K562 (cell line): ENCODE data around the gene EEF1A2. TPM values are rescaled to one million over a fixed set of nuclear protein-coding genes. Genes with fewer than 3 reads are reported as not detected.

ENCODE experiments used
- ESRRA ChIP-seq: fragments of 450-650 bp; IDR thresholded peaks from 2 replicates; pipeline ENCODE4 v1.6.1; 2014; ENCODE audit warnings: low read depth, mild to moderate bottlenecking, moderate library complexity, borderline replicate concordance
- MAFG ChIP-seq: fragments of 450-650 bp; conservative IDR thresholded peaks from 2 replicates; pipeline ENCODE4 v1.6.1; 2016; ENCODE audit warnings: missing genetic modification characterization, missing compliant biosample characterization
- ZNF431 ChIP-seq: sonication (generic); formaldehyde crosslinking; IDR thresholded peaks from 2 replicates; pipeline ENCODE4 v1.8.0; 2022; ENCODE audit warnings: mild to moderate bottlenecking, missing genetic modification reagents
- ZNF584 ChIP-seq: fragments of 200-800 bp; sonication (Bioruptor generic); IDR thresholded peaks from 2 replicates; pipeline ENCODE4 v1.6.1; 2016; ENCODE audit warnings: low read depth, mild to moderate bottlenecking, missing genetic modification characterization, missing compliant biosample characterization
- polyA plus RNA-seq, 8 experiments: library from polyadenylated mRNA; depleted of rRNA in 4 of 8; stranded (reverse) in 5 of 8; unstranded in 3 of 8; fragments of >200 nt; fragmentation: Nextera tagmentation in 2 of 8; fragmentation: Illumina TruSeq in 1 of 8; extraction: Ambion mirVana in 2 of 8; extraction: Trizol in 1 of 8; gene quantifications; 2 replicates each; pipeline versions ENCODE4 v1.2.1 to v1.2.3, GENCODE V29; 2011 to 2014; ENCODE audit warnings: inconsistent platforms in 1 of 8, missing spikeins in 1 of 8
- total RNA-seq, 7 experiments: library from RNA; depleted of rRNA in 6 of 7; stranded (reverse); fragments of >200 nt in 6 of 7; fragmentation: Illumina TruSeq in 2 of 7; extraction: Trizol in 2 of 7; gene quantifications; 2 replicates each; pipeline versions ENCODE4 v1.2.1 to v1.2.3, GENCODE V29; 2011 to 2021; ENCODE audit warnings: low replicate concordance in 1 of 7
- TF ChIP-seq, protein P1 (sequence below): fragments of 250-450 bp; sonication (Bioruptor Pico); IDR thresholded peaks from 2 replicates; pipeline ENCODE4 v1.4.0; 2020

EEF1A2 gene
- total and polyA plus RNA-seq, 9 of the 15 experiments (the other 6 are each of a cell fraction or from before 2014, with no cell fraction given) = 0.04 to 29.6 (median 11.5) TPM

DNA sequence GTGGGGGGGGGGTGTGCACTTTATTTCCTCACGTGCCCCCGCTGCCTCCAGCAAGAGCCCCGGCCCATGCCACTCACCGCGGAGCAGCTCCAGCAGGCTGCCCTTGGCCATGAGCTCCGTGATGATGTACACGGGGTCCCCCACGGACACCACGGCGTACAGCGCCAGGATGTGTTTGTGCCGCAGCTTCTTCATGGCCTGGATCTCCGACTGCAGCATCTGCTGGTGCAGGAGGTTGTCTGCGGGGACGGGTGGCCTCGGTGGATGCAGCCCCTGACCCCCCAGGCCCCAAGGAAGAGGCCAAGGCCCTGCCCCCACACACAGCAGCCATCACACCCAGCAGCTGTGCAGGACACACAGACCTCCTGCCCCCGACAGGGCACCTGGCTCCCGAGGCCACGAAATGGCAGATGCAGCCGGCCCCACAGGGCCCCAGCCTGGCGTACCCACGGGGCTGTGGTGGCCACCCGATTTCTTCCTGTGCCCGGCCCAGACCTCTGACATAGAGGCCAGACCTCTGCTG lies 33.6 kb upstream of the EEF1A2 start (continued):
- TF ChIP-seq, protein P1, sequence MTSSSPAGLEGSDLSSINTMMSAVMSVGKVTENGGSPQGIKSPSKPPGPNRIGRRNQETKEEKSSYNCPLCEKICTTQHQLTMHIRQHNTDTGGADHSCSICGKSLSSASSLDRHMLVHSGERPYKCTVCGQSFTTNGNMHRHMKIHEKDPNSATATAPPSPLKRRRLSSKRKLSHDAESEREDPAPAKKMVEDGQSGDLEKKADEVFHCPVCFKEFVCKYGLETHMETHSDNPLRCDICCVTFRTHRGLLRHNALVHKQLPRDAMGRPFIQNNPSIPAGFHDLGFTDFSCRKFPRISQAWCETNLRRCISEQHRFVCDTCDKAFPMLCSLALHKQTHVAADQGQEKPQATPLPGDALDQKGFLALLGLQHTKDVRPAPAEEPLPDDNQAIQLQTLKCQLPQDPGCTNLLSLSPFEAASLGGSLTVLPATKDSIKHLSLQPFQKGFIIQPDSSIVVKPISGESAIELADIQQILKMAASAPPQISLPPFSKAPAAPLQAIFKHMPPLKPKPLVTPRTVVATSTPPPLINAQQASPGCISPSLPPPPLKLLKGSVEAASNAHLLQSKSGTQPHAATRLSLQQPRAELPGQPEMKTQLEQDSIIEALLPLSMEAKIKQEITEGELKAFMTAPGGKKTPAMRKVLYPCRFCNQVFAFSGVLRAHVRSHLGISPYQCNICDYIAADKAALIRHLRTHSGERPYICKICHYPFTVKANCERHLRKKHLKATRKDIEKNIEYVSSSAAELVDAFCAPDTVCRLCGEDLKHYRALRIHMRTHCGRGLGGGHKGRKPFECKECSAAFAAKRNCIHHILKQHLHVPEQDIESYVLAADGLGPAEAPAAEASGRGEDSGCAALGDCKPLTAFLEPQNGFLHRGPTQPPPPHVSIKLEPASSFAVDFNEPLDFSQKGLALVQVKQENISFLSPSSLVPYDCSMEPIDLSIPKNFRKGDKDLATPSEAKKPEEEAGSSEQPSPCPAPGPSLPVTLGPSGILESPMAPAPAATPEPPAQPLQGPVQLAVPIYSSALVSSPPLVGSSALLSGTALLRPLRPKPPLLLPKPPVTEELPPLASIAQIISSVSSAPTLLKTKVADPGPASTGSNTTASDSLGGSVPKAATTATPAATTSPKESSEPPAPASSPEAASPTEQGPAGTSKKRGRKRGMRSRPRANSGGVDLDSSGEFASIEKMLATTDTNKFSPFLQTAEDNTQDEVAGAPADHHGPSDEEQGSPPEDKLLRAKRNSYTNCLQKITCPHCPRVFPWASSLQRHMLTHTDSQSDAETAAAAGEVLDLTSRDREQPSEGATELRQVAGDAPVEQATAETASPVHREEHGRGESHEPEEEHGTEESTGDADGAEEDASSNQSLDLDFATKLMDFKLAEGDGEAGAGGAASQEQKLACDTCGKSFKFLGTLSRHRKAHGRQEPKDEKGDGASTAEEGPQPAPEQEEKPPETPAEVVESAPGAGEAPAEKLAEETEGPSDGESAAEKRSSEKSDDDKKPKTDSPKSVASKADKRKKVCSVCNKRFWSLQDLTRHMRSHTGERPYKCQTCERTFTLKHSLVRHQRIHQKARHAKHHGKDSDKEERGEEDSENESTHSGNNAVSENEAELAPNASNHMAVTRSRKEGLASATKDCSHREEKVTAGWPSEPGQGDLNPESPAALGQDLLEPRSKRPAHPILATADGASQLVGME (CRISPR knock-in tag) = no peak
- TF ChIP-seq ESRRA (no peak), ZNF584 (no peak), ZNF431 (CRISPR knock-in tag) (no peak), MAFG (no peak)
